HEK293T (cell line): Measurements from ENCODE around the gene PFAS.

Experiments
- CTCF ChIA-PET: fragments of 350-600 bp; formaldehyde crosslinking; extraction: SDS; loops from one replicate; lab custom pipeline; 2021; ENCODE audit warnings: antibody characterized with exemption, inconsistent platforms; lab: Yijun Ruan, JAX
- POLR2A ChIA-PET: fragments of 350-600 bp; formaldehyde crosslinking; extraction: SDS; loops from one replicate; lab custom pipeline; 2020; ENCODE audit warnings: antibody characterized with exemption, inconsistent platforms; lab: Yijun Ruan, JAX
- DNase-seq: peaks from one replicate; pipeline ENCODE4 v3.0.0; 2012; ENCODE audit warnings: mixed read lengths; ENCODE audit errors: extremely low spot score
- ARNT ChIP-seq: fragments of 450-650 bp; IDR thresholded peaks from 2 replicates; pipeline ENCODE4 v1.6.1; 2017; ENCODE audit warnings: mild to moderate bottlenecking
- BHLHE40 ChIP-seq: fragments of 450-650 bp; IDR thresholded peaks from 2 replicates; pipeline ENCODE4 v1.6.1; 2016; ENCODE audit warnings: mild to moderate bottlenecking, moderate library complexity, borderline replicate concordance
- CTBP1 ChIP-seq: fragments of 450-650 bp; IDR thresholded peaks from 2 replicates; pipeline ENCODE4 v1.6.1; 2016; ENCODE audit warnings: borderline replicate concordance
- ELF4 ChIP-seq: fragments of 450-650 bp; IDR thresholded peaks from 2 replicates; pipeline ENCODE4 v1.6.1; 2017; ENCODE audit warnings: antibody characterized with exemption
- FOXA1 ChIP-seq: fragments of 450-650 bp; IDR thresholded peaks from 2 replicates; pipeline ENCODE4 v1.6.1; 2016; ENCODE audit warnings: mild to moderate bottlenecking
- FOXK2 ChIP-seq: fragments of 450-650 bp; IDR thresholded peaks from 2 replicates; pipeline ENCODE4 v1.6.1; 2016; ENCODE audit warnings: mild to moderate bottlenecking
- HDGF ChIP-seq: fragments of 450-650 bp; IDR thresholded peaks from 2 replicates; pipeline ENCODE4 v1.6.1; 2017; ENCODE audit warnings: antibody characterized with exemption, borderline replicate concordance
- L3MBTL2 ChIP-seq: fragments of 450-650 bp; conservative IDR thresholded peaks from 2 replicates; pipeline ENCODE4 v1.6.1; 2016; ENCODE audit warnings: mild to moderate bottlenecking
- LEF1 ChIP-seq: fragments of 450-650 bp; IDR thresholded peaks from 2 replicates; pipeline ENCODE4 v1.6.1; 2017; ENCODE audit warnings: mild to moderate bottlenecking, borderline replicate concordance
- NFRKB ChIP-seq: fragments of 450-650 bp; IDR thresholded peaks from 2 replicates; pipeline ENCODE4 v1.6.1; 2016; ENCODE audit warnings: mild to moderate bottlenecking, moderate library complexity
- PKNOX1 ChIP-seq: fragments of 450-650 bp; IDR thresholded peaks from 2 replicates; pipeline ENCODE4 v1.6.1; 2016
- SP1 ChIP-seq: fragments of 450-650 bp; IDR thresholded peaks from 2 replicates; pipeline ENCODE4 v1.6.1; 2017
- SUZ12 ChIP-seq: fragments of 450-650 bp; IDR thresholded peaks from 2 replicates; pipeline ENCODE4 v1.6.1; 2016; ENCODE audit warnings: mild to moderate bottlenecking
- TARDBP ChIP-seq: fragments of 450-650 bp; IDR thresholded peaks from 2 replicates; pipeline ENCODE4 v1.6.1; 2016
- ZNF384 ChIP-seq: fragments of 450-650 bp; IDR thresholded peaks from 2 replicates; pipeline ENCODE4 v1.6.1; 2016

PFAS gene

GRCh38 chr17:8222380-8222629, 26.8 kb upstream of the PFAS start:
- POLR2A ChIA-PET, result interaction anchor here (0.6 to 9.9 kb wide), 19 partner anchors 12 to 148 kb away, joined by 3 to 135 read pairs (median 6); partner anchors contain the start of genes ALOXE3, AURKB, BORCS6 and CTC1

GRCh38 chr17:8222630-8223355, 26.3 kb upstream of the PFAS start:
- TF ChIP-seq LEF1 (no peak), L3MBTL2 (no peak; the same call in 1 of the 2 replicates), ARNT (peak; percentile 25; the same call in 1 of the 2 replicates), CTBP1 (peak; percentile 4; the same call in 1 of the 2 replicates)
- ChIA-PET CTCF (interaction anchor here (0.7 to 1.6 kb wide), 7 partner anchors 25 to 103 kb away, joined by 3 to 9 read pairs (median 4); partner anchors contain the start of genes BORCS6 and CTC1), POLR2A (interaction anchor here (0.6 to 9.9 kb wide), 20 partner anchors 12 to 147 kb away, joined by 3 to 135 read pairs (median 6); partner anchors contain the start of genes ALOXE3, AURKB, BORCS6 and CTC1)
- peak; percentile 64 for DNase-seq

More at GRCh38 chr17:8222380-8222629, 26.8 kb upstream of the PFAS start:
- DNase-seq, result no peak
- CTCF ChIA-PET, result interaction anchor here (0.7 to 1.6 kb wide), 4 partner anchors 25 to 82 kb away, joined by 3 to 9 read pairs (median 3); partner anchors contain the start of gene CTC1
- no peak for TF ChIP-seq SP1
- peak; percentile 98 for TF ChIP-seq PKNOX1
- no peak for TF ChIP-seq ZNF384

DNA sequence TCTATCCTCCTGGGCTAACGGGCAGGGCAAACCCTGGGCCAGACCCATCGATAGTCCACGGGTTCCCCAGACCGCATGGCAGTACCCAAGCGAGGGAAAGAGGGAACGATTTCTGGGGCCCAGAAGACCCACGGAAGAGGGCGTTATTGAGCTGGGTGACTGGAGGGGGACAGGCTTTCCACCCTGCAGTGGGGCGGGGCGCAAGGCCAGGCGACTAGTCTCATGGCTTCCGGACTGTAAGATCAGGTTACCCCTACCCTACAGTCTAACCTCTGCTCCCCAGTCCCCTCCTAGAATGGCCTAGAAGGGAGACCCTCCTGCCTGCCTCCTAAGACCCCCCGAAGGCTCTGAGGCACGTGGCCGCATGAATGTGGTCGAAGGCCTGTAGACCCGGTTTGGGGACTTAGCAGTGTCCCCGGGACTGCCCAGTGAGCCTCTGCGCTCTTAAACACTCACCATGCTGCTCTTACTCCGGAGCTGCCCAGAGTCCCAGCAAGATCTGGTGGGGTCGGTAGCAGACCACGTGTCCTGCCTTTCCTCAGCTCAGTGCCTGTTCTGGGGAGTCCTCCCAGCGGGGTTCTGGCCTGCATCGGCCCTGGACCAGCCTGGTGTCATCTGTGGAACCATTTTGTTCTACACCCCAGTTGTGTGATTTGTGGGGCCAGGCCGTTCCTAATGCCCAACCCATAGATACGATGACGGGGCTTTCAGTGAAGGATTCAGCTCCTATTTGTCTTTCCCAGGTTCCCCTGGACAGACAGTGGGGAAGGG, 25.5 kb upstream of the PFAS start:
- ChIA-PET POLR2A (interaction anchor here (0.7 to 9.9 kb wide), 19 partner anchors 9 to 146 kb away, joined by 3 to 135 read pairs (median 7); partner anchors contain the start of genes ALOXE3, AURKB, BORCS6 and CTC1), CTCF (interaction anchor here (1.0 to 1.6 kb wide), 7 partner anchors 24 to 104 kb away, joined by 3 to 9 read pairs (median 4); partner anchors contain the start of genes BORCS6, CTC1 and SLC25A35)
- no peak for DNase-seq
- TF ChIP-seq L3MBTL2 (peak; percentile 95), CTBP1 (no peak)

DNA sequence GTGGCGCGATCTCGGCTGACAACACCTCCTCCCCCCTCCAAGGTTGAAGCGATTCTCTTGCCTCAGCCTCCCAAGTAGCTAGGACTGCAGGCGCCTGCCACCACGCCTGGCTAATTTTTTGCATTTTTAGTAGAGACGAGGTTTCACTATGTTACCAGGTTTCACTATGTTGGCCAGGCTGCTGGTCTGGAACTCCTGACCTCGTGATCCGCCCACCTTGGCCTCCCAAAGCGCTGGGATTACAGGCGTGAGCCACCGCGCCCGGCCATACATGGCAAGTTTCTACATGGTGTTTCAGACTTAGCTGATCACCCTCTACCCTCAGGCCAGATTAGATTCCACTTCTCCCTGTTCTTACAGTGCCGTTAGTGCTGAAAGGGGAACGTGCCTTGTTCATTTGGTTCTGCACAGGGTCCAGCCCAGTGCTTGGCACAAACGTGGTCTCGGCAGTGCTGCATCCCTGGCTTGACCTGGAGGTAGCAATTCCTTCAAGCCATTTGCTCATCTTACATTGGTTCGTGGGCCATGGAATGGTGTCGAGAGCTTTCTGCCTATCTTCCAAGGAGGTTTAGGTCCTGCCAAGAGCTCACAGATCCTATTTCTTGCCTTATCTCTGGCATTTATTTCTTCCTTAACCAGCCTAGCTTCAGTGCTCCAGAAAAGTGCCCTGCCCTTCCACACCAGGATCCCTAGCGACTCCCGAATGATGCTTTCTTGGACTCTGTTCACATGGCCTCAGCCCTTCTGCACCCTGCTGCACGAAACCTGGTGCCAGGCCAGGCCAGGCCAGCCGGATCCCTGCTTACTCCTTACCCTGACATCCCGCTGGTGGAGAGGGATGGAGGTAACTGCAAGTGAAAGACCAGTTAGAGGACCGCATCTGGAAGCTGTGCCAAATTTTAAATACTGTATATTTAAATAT, 23.9 kb upstream of the PFAS start:
- POLR2A ChIA-PET, result interaction anchor here (1.0 to 9.9 kb wide), 7 partner anchors 14 to 159 kb away, joined by 3 to 135 read pairs (median 10); partner anchors contain the start of genes AURKB, BORCS6, CTC1 and PFAS
- no peak for DNase-seq
- TF ChIP-seq FOXA1 (no peak), TARDBP (no peak), ARNT (no peak), CTBP1 (no peak), HDGF (no peak), FOXK2 (no peak), SP1 (no peak), L3MBTL2 (no peak), NFRKB (no peak)
- CTCF ChIA-PET, result interaction anchor here (0.6 kb wide), 1 partner anchor 348 kb away, joined by 4 read pairs; no protein-coding TSS in a partner anchor

DNA sequence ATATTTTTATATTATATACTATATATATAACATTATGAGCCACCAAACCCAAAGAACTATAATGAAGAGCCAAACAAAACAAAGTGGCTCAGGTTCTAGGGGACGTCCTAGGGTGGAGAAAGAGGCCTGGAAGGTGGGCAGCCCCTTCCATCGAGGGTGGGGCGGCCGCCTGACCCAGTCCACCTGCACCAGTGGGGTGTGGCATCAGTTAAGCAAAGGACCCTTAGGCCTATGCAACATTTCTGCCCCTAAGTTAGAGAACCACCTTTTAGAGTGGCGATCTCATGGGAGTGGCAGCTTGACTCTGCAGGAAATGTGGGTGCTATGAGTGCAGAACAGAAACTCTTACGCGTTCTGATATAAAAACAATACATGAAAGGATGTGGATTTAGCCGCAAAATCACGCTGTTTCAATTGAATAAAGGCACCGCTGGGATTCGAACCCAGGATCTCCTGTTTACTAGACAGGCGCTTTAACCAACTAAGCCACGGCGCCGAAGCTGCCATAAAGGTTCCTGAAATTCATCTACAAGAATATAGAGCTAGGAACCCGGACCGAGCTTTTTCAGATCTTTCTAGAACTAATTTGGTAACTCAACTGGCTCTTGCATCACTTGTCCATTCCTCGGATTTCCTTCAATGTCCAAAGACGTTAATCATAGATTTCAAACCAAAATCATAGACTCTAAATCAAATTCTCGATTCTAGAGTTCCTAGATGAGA, 23.1 kb upstream of the PFAS start:
- TF ChIP-seq ZNF384, result no peak
- no peak for TF ChIP-seq LEF1
- TF ChIP-seq CTBP1, result no peak
- no peak for TF ChIP-seq NFRKB
- peak; percentile 30 for DNase-seq
- ChIA-PET POLR2A (interaction anchor here (1.0 to 9.9 kb wide), 7 partner anchors 10 to 69 kb away, joined by 4 to 135 read pairs (median 8); partner anchors contain the start of genes AURKB, BORCS6, CTC1 and PFAS), CTCF (no interaction called here)

GRCh38 chr17:8226536-8227237, 22.4 kb upstream of the PFAS start:
- DNase-seq, result peak; percentile 59
- TF ChIP-seq PKNOX1 (peak; percentile 84), SUZ12 (no peak), LEF1 (no peak), ELF4 (peak; percentile 25; the same call in 1 of the 2 replicates), TARDBP (no peak), L3MBTL2 (peak; percentile 41), BHLHE40 (no peak), HDGF (no peak), NFRKB (peak; percentile 31; the same call in 1 of the 2 replicates), ZNF384 (peak; percentile 75)
- POLR2A ChIA-PET, result interaction anchor here (0.8 to 9.9 kb wide), 8 partner anchors 9 to 70 kb away, joined by 3 to 135 read pairs (median 6); partner anchors contain the start of genes AURKB, BORCS6, CTC1 and PFAS
- CTCF ChIA-PET, result interaction anchor here (1.2 kb wide), 1 partner anchor 107 kb away, joined by 3 read pairs; no protein-coding TSS in a partner anchor
